ACHN (cell line): ENCODE results near the gene ADPRHL1.
"Not testable (repeated sequence)": the region's sequence is repeated elsewhere in the genome, so short reads cannot be mapped to it uniquely, and the experiment has no call there.

Experiments used
- DNase-seq: peaks from one replicate; pipeline ENCODE4 v3.0.0-alpha.2; 2015
- in situ Hi-C: cut with HindIII; loops from 2 replicates; pipeline ENCODE4 v1.10.0; 2017; ENCODE audit warnings: low sequenced_read_pairs, low pct_ligation_motif_present, low pct_unique_long_range_greater_than_20kb

Gene ADPRHL1

DNA sequence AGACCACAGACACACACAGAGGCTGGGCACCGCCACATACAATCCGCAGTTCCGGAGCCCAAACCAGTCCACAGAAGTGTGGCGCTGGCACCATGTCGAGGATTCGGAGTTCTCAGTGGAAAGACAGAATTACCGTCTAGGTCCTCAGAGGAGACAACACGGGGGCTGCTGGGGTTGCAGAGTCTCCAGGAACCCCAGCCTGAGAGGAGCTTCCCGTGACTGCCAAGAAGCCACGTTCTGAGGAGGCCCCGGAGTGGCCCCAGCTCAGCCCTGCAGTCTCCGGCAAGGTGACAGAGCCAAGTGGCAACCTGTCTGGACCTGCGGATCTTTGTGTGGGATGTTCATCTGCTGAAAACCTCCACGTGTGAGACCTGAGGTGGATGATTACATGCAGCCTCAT lies 7.3 kb upstream of the ADPRHL1 start:
- in situ Hi-C loops: no loop called here
- no peak for DNase-seq

DNA sequence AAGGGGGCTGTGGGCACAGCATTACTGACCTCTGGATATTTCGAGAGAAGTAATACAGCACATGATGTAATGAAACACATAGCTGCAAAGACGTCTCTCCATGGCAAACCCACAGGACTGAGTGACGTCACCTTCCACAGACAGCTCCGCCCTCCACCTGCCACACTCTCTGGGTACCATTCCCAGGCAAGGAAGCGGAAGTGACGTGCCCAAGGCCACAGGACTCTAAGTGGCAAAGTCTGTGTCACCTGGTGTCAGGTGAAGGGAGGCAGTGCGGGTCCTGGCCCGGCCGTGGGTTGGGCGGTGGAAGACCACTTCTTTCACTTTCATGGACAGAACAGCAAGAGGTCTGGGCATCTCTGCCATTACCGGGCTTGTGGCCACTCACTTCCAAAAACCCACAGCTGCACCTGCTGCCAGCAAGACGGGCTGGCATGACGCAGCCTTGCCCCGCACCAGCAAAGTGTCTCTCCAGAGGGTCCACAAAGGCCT lies 6.8 kb upstream of the ADPRHL1 start:
- DNase-seq: no peak
- in situ Hi-C loops: no loop called here

DNA sequence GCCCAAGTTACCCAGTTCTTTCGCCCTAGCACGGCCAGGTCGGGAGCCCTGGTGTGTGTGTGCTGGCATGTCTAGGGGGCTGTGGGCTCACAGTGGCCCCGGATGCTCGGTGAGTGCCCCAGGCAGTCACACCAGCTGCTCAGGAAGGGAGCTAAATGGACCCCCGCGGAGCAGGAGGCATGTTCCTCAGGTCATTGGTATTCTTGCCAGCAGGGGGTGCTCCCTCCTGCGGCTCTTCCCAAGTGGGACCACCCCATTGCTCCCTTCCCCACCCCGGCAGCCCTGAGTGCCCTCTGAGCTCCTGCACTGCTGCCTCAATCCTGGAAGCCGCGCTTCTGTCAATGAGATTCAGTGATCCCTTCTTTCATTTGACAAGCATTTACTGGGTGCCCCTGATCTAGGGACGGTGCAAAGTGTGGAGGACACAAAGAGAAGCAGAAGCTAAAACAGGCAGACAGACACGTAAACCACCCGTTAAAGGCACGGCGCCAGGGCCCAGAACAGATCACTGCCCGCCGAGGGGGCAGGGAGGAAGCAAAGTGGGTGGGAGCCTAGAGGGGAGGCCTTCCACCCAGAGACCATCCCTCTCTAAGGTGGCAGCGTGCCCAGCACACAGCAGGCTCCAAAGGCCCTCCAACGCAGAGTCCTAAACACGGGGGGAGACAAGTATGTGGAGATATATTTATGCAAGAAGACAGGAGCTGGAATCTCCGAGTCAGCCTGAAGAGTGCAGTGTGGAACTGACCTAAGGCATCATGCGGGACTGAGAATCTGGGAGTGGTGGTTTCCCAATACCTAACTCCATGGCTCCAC lies 5.2 kb upstream of the ADPRHL1 start:
- DNase-seq: peak; percentile 7
- in situ Hi-C loops: no loop called here

DNA sequence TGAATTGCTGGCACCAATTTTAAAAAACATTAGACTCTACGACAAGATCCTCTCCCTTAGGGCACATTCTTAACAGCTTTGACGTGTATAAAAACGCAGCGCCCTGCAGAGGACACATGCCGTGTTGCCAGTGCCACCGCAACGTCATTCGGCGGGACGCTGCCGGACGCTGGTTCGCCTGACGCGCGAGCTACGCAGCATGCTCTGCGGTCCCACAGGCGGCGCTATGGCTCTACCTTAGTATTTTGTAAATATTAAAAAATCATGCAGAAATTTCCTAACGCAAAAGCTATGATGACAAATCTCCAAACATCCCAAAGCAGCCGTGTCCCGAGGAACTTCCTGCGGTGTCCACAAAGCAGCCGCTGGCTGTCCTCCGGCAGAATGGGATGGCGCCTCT lies 4.2 kb upstream of the ADPRHL1 start:
- no peak for DNase-seq

DNA sequence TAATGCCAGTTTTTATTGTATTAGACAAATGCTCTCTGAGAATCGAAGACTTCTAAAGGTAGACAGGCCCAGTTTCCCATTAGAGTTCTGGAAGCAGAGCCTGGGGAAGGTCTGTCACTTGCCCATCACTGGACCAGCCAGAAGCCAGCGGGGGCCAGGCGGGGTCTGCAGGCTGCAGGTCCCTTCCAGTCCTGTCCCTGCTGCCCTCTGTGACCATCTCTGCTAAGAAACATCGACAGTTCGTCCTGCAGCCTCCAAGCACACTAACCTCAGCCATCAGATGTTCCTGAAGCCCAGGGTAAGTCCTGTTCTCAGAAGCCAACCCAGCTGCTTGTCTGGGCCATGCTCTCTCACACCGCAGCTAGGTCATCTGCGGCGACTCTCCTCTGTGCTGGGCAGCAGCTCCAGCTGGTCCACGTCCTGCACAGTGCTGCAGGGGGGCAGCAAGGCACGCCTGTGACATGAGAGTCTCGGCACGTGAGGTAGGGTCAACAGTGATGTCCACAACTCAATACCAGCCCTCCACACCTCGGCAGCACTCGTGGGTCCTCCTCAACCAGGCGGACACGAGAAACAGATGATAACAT lies 2.9 kb upstream of the ADPRHL1 start:
- no peak for DNase-seq
- in situ Hi-C loops: no loop called here

More for the DNA sequence above, 4.2 kb upstream of the ADPRHL1 start:
- in situ Hi-C loops: no loop called here

DNA sequence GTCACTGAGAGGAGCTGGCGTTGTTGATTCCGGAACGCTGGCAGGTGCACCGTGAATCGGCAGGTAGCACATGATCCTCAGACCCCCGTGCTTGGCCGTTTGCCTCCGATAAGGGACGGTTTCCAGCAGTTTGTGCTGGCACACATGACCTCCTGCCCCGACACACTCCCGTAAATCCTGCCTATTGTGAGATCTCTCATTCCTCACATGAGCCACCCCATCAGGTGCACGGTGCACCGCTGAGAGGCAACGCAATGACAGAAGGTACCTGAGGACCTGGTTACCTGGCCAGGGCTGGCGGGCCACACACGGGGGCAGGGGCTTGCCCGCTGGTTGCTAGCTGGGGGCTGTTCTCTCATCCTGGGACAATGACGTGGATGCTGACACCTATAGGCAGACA lies 2.1 kb upstream of the ADPRHL1 start:
- in situ Hi-C loops: no loop called here
- no peak for DNase-seq

DNA sequence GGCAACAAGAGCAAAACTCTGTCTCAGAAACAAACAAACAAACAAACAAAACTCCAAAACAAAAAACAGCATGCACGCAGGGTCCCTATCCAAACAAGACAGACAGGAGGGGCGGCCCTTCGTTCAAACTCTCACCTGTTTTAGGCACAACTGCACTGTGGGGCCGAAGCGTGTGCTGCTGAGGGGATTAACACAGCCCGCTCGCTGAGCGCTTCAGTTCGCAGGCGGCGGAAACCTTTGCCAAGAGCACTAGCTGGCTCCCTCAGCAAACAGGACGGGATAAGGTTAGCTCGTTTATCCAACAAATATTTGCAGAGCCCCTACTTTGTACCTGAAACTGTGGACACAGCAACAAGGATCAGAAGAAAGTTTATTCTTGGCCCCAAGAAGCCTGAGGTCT lies 1.6 kb upstream of the ADPRHL1 start:
- in situ Hi-C loops: no loop called here
- no peak for DNase-seq

DNA sequence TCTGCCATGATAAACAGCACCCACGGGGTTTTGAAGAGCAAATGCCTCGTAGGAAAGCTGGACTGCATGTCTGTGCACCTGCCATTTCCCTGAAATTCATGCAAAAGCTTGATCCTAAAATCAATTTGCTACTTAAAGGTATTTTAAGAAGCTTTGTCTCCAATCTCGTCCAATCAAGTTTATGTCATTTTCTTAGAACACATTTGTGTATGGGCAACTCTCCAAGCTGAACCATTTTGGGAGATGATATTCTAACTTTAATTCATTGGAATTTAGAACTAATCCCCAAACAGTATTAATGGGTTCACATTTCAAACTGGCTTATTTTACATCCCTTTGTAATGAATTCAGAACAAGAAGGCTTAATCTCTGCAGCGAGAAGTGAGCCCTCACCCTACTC lies 822 bp downstream of the ADPRHL1 start:
- in situ Hi-C loops: no loop called here
- DNase-seq: no peak

DNA sequence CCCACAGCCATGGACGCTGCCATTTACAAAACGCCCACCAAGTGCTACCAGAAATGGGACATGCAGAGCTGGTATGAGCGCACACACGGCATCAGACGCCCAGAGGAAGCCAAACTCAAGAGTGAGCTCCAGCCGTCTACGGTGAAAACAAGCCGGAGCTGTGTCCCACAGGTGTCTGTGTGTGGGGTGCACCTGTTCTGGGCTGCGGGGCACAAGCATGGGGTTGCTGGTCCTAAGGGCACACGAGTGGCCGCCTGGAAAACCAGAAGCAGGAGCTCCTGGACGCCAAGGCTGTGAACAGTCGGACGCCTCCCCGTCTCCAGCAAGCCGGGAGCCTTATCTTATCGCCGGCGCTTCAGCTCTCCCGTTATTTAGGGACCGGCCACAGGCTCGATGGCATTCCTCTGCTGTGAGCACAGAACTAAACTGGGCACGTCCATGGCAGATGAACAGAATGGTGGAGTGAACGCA lies 1.3 kb downstream of the ADPRHL1 start:
- in situ Hi-C loops: no loop called here

DNA sequence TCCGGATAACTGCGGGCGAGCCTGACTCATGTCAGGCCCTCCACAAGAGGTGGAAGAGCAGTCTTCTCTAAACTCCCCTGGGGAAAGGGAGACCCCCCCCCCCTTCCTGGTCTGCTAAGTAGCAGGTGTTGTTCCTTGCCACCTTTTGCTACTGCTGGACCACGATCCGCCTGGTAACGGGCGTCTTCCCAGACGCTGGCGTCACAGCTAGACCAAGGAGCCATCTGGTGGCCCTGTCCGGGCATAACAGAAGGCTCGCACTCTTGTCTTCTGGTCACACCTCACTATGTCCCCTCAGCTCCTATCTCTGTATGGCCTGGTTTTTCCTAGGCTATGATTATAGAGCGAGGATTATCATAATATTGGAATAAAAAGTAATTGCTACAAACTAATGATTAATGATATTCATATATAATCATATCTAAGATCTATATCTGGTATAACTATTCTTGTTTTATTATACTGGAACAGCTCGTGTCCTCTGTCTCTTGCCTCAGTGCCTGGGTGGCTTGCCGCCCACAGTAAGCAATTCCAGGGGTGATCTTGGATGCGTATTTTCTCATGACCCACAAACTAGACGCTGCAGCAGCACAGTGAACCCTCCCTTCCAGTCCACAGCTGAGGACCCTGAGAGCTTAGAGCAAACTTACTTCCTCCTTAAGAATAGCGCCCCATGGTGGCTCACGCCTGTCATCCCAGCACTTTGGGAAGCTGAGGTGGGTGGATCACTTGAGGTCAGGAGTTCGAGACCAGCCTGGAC lies 2.2 kb downstream of the ADPRHL1 start:
- DNase-seq: peak; percentile 4
- in situ Hi-C loops: not testable (repeated sequence)

More for the DNA sequence above, 1.3 kb downstream of the ADPRHL1 start:
- DNase-seq: no peak

DNA sequence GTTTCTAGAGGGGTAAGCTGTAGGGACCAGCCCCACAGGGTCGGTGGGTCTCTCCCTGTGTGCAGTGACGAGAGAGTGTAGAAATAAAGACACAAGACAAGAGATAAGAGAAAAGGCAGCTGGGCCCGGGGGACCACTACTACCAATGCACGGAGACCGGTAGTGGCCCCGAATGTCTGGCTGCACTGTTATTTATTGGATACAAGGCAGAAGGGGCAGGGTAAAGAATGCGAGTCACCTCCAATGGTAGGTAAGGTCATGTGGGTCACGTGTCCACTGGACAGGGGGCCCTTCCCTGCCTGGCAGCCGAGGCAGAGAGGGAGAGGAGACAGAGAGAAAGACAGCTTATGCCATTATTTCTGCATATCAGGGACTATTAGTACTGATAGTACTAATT lies 2.9 kb downstream of the ADPRHL1 start:
- in situ Hi-C loops, DNase-seq: not testable (repeated sequence)

DNA sequence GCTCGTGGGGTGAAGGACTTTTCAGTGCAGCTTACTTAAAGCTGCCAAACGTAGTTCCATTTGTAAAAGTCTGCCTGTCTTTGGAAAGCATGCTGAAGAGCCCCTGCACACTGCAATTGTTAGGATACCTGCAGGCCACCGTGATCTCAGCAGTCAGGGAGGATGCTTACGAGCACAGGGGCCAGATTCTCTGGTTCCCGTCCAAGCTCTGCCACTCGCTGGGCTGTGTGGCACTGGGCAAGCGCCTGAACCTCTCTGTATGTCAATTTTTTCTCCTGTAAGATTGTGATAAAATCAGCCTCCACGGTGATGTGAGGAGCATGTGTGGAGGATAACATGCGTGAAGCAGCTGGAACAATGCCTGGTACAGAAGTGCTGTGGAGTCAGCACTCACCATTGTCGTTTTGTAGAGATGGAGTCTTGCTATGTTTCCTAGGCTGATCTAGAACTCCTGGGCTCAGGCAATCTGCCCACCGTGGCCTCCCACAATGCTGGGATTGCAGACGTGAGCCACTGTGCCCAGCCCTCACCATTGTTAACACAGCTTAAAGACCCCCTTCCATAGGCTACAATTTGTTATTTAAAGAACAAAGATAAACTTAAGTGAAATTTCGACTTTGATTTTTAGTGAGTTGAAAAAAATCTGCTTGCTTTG lies 3.5 kb downstream of the ADPRHL1 start:
- in situ Hi-C loops: no loop called here

DNA sequence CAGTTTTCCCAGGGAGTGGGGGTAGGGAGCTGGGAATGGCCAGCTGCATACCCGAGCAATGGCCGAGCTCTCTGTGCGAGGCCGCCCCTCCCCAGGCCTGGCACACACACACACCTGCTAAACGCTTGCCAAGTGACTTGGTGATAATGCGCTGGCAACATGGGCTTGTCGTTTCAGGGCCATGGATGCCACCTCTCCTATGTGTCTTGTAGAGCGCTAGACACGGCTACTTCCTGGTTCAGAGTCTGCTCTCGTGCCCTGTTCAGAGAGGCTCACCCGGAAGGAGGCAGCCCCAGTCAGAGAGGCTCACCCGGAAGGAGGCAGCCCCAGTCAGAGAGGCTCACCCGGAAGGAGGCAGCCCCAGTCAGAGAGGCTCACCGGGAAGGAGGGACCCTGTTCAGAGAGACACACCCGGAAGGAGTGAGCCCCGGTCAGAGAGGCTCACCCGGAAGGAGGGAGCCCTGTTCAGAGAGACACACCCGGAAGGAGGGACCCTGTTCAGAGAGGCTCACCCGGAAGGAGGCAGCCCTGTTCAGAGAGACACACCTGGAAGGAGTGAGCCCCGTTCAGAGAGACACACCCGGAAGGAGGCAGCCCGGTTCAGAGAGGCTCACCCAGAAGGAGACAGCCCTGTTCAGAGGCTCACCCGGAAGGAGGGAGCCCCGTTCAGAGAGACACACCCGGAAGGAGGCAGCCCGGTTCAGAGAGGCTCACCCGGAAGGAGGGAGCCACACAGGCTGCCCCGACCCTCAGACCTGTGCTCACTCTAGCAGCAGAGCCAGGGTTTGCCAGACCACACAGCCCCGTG lies 4.2 kb downstream of the ADPRHL1 start:
- DNase-seq: no peak
- in situ Hi-C loops: no loop called here

More for the DNA sequence above, 3.5 kb downstream of the ADPRHL1 start:
- DNase-seq: no peak

DNA sequence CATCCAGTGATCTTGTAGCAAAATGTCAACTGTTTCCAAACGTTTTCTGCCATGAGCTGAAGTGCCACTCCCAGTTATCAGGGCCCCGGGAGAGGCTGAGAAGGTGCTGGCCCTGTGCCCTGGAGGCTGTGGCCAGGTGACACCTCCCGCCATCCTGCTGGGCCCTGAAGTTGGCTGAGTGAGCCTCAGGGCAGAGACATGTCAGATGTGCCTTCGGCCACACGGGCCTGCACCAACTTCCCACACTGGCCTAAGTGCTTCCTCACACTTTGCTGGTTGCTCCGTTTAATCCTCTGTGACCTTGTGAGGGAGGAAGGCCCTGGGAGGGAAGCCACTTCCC lies 4.8 kb downstream of the ADPRHL1 start:
- no peak for DNase-seq
- in situ Hi-C loops: no loop called here

DNA sequence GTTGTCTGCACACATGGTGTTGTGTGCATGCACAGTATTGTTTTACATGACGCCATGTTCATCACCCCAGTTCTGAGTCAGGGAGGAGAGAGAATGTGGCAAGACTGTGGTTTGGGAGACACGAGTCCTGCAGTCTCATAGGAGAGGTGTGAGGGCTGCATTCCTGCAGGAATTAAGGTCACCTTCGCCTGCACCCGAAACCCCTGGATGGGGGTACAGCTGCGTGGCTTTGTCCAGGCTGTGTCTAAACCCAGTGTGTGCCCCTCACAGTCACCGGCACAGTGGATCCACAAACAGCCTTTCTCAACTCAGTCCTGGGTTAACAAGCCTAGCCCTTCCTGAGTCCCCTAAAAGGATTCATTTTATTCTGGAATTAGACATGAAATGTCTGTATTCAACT lies 5.7 kb downstream of the ADPRHL1 start:
- in situ Hi-C loops: no loop called here
- no peak for DNase-seq

DNA sequence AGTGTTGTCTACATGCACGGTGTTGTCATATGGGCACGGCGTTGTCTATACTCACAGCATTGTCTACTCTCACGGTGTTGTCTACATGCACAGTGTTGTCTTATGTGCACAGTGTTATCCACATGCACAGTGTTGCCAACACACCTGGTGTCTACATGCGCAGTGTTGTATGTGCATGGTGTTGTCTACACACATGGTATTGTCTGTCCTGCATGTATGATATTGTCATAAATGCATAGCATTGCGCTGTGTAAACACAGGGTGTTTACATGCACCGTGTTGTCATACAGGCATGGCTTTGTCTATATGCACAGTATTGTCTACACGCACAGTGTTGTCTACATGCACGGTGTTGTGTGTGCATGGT lies 6.8 kb downstream of the ADPRHL1 start:
- DNase-seq: no peak
- in situ Hi-C loops: no loop called here

DNA sequence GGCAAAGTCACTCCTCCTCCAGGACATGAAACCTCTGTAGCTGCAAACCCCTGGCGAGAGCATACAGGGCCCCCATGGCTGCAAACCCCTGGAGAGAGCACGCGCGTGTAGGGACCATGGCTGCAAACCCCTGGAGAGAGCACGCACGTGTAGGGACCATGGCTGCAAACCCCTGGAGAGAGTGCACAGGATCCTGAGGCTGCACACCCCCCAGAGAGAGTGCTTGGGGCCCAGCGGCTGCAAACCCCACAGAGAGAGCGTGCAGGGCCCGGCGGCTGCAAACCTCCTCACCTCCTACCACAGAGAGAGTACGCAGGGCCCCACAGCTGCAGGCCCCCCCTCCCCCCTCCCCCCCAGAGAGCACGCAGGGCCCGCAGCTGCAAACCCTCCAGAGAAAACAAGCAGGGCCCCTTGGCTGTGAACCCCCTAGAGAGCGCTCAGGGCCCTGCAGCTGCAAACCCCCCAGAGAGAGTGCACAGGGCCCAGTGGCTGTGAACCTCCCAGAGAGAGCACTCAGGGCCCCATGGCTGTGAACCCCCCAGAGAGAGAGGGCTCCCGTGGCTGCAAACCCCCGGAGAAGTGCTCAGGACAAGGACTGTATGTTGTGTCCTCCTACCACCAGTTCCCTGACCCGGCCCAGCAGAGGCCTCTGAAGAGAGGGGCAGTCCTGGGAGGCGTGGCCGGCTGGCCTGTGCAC lies 7.3 kb downstream of the ADPRHL1 start:
- in situ Hi-C loops: no loop called here
- no peak for DNase-seq

DNA sequence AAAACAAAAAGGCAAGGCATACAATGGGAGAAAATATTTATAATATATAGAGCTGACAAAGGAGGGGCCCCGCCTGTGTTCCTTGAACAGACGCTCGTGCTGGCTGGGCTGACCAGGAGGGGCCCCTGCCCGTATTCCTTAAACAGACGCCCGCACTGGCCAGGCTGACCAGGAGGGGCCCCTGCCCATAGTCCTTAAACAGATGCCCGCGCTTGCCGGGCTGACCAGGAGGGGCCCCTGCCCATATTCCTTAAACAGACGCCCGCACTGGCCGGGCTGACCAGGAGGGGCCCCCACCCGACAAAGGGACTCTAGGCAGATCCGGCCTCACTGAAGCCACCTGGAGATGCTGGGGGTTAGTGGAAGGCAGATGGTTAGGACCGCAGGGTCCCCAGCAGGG lies 9.3 kb downstream of the ADPRHL1 start:
- no peak for DNase-seq

More for the DNA sequence above, 9.3 kb downstream of the ADPRHL1 start:
- in situ Hi-C loops: no loop called here
